GM19468 (cell line): ENCODE results near the gene KDM3B.
"Not testable (repeated sequence)": the region's sequence is repeated elsewhere in the genome, so short reads cannot be mapped to it uniquely, and the experiment has no call there.

Experiments used
- ATAC-seq: cut with Tn5 transposase; IDR thresholded peaks from one replicate; pipeline ENCODE4 v1.9.1; 2021; ENCODE audit warnings: mild to moderate bottlenecking, moderate library complexity, moderate number of reproducible peaks; ENCODE audit not compliant: unreplicated experiment; ENCODE audit errors: extremely low read depth

KDM3B gene

DNA sequence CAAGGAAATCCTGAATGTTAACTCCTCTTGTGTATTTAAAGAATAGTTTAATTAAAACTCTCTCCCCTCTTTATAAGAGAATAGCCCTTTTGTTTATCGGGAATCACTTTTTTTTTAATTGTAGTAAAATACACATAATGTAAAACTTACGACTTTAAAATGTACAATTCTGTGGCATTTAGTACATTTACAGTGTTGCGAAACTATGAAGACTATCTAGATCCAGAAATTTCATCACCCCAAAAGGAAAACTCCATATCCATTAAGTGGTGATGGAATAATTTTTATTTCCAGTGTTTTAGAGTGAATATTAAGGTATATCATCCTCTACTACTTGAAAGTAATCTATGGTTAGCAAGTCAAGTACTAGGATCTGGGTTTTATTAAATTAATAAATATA lies 36.8 kb downstream of the KDM3B start:
- no peak for ATAC-seq

GRCh38 chr5:138389911-138390310 lies 37.4 kb downstream of the KDM3B start:
- ATAC-seq, result not testable (repeated sequence)

DNA sequence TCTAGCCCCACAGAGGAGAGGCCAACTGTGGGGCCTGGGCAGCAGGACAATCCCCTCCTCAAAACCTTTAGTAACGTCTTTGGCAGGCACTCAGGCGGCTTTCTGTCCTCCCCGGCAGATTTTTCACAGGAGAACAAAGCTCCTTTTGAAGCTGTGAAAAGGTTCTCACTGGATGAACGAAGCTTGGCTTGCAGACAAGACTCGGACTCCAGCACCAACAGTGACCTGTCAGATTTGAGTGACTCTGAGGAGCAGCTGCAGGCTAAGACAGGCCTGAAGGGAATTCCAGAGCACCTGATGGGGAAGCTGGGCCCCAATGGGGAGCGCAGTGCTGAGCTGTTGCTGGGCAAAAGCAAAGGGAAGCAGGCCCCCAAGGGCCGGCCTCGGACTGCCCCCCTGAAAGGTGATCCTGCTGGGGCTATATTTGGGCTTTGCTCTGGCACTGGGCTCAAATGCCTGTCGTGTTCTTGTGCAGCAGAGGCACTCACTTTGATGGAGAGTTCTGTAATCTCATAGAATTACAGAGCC lies 39.4 kb downstream of the KDM3B start:
- no peak for ATAC-seq

GRCh38 chr5:138402640-138403039 lies 50.2 kb downstream of the KDM3B start:
- peak; percentile 84 for ATAC-seq

GRCh38 chr5:138408023-138408422 lies 55.5 kb downstream of the KDM3B start:
- ATAC-seq, result peak; percentile 46

DNA sequence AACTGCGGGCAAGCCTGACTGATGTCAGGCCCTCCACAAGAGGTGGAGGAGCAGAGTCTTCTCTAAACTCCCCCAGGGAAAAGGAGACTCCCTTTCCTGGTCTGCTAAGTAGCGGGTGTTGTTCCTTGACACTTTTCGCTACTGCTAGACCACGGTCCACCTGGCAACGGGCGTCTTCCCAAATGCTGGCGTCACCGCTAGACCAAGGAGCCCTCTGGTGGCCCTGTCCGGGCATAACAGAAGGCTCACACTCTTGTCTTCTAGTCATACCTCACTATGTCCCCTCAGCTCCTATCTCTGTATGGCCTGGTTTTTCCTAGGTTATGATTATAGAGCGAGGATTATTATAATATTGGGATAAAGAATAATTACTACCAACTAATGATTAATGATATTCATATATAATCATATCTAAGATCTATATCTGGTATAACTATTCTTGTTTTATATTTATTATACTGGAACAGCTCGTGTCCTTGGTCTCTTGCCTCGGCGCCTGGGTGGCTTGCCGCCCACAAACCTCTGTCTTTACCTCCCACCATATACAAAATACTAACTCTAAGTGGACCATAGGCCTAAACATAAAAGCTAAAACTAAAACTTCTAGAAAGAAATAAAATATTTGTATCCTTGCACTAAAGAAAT lies 58.6 kb downstream of the KDM3B start:
- not testable (repeated sequence) for ATAC-seq

DNA sequence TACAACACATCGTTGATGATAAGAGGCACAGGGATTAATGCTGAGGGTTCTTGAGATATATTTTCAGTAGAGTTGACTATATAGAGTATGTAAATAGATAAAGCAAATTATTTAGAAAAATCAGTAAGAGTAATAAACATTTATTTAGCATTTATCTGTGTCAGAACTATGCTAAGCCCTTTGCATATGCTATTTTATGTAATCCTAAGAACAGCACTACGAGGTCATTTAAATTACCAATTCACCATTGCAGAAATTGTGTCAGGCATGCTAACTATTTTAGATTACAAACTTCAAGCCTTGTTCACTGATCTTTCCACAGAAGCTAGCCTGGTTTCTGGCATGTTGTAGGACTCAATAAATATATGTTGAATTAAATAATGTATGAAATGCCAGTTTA lies 66.0 kb downstream of the KDM3B start:
- no peak for ATAC-seq

GRCh38 chr5:138425079-138425478 lies 72.6 kb downstream of the KDM3B start:
- ATAC-seq, result no peak

DNA sequence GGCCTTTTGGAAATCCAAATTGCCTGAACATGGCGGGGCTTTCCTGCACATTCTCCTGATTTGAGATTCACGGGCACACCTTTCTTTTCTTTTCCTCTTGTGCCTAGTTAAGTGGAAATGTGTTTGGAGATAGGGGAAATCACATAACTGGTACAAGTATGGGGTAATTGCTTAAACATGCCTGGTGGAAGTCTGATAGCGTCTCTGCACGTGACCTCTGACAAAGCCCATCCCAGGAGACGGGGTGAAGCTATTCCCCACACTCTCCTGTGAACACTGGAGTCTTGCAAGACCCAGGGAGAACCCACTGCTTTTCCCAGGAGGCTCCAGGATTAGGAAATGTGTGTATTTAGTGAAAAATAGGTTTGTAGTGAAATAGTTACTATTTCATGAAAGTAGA lies 83.5 kb downstream of the KDM3B start:
- no peak for ATAC-seq

- no peak for ATAC-seq
Observed at GRCh38 chr5:138438003-138438723, 85.7 kb downstream of the KDM3B start.

DNA sequence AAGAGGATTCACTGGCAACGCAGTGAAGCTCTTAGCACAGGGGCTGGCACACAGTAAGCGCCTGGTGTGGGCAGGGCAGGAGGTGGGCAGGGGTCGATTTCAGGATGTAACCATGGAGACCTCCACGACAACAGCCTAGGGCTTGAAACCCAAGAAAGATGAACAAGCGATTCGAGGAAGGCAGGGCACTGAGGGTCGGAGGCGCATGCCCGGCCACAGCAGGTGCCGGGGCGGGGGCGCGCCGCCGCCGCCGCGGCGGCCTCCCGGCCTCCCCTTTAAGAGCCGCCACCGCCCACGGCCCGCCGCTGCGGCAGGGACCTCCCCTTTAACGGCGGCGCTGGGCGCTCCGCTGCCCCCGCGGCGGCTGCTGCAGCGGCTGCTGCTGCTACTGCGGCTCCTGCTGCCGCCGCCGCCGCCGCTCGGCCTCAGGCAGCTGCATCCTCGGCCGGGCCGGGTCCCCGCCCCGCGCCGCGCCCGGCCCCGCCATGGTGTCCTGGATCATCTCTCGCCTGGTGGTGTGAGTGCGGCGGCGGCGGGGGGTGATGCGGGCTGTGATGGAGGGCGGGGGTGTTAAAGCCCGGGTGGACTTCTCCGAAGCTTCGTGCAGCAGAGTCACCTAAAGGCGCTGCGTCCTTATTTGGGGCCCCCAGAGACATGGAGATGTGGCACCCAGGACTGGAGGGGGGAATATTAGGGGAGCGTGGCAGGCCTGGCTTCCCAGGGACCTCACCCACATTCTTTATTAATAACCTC lies 86.4 kb downstream of the KDM3B start, which contains the start of gene REEP2:
REEP2 (plus strand) TSS at position 334 of the 753 bp plus-strand sequence; CDS start at position 486, 152 bp downstream.
- peak; percentile 42 for ATAC-seq

DNA sequence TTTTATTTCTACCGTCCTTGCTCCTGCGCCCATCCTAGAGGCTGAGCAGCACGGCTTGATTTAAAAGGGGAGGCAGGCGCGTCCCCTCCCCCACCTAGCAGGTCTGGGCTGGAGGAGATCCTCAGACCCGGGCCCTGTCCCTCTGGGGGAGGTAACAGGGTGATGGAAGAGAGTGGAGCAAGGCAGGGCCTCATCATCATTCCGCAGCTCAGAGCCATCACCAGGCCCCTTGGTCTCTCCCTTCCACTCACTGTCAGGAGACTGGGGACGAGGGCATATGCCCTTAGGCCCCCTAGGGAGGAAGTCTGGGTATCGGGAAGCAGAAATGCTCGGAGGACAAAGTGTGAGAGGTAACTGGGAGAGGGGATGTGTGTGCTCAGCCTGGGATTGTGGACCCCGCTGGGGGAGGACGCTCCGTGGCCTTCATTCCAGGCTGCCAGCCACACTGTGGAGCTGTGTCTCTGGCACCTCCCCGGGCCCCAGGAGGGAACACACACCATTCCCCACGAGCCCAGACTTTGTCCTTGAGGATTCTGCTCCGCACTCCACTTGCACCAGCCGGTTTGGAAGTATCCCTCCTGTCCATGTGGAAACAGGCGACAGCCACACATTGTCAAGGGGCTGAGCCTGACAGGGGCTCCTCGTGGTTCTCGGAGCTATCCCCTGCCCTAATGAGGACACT lies 87.1 kb downstream of the KDM3B start:
- no peak for ATAC-seq

GRCh38 chr5:138440159-138441073 lies 87.9 kb downstream of the KDM3B start:
- no peak for ATAC-seq

- no peak for ATAC-seq
Observed at GRCh38 chr5:138441221-138441620, 88.7 kb downstream of the KDM3B start.

DNA sequence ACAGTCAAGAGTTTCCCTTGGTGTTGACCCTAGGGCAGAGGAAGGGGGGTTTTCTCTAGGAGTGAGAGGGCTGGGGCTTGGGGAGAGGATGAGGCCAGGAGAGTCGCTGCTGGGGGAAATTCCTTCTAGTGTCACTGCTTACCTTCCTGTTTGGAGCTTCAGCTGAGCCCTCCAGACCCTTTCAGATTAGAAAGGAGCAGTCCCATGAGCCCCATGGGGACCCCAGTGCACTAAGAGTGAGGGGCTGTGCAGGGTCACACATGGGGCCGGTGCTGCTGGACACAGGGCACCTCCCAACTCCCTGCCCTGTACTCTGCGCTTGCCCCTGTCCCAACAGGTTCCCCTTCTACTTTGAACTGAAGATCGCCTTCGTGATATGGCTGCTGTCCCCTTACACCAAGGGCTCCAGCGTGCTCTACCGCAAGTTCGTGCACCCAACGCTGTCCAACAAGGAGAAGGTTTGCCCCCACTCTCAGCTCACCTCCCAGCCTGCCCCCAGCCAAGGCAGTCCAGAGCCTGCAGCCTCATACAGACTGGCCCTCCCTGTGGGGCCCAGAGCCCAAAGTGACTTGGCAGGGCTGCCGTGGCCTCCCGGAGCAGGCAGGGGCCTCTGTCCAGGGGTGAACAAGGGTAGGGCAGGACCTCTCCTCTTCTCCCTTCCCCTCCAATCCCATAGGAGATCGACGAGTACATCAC lies 91.7 kb downstream of the KDM3B start:
- no peak for ATAC-seq

GRCh38 chr5:138444774-138445546 lies 92.5 kb downstream of the KDM3B start:
- no peak for ATAC-seq

DNA sequence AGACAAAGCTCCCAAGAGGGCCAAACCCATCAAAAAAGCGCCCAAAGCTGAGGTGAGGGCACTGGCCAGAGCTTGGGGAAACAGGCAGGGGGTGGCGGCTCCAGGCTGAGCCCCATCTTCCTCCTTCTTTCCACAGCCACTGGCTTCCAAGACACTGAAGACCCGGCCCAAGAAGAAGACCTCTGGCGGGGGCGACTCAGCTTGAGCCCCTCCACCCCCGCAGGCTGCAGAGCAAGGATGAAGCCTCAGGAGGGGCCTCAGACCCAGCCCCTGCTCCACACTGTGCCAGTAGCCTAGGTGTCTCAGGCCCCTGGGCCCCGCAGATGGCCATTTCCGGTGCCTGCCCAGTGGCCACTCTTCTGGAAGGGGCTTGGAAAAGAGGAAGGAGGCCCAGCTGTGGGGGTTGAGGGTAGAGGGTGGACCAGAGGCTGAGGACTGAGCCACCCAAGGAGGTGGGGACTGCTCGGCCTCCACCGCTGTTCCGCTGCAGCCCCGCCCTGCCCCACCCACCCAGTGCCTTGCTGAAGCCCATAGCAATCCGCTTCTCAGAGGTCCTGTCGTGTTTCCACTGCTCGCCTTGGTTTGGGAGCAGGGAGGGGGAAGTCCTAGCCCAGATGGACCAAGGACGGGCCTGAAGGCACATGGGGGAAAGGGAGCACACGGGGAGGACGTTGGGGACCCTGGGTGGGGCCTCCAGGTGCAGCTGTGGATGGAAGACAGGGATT lies 93.2 kb downstream of the KDM3B start:
- no peak for ATAC-seq
